HG02763 (cell line): ENCODE data around the gene YIF1B.
"Not testable (repeated sequence)": the region's sequence is repeated elsewhere in the genome, so short reads cannot be mapped to it uniquely, and the experiment has no call there.

ENCODE experiments used
- ATAC-seq: cut with Tn5 transposase; IDR thresholded peaks from one replicate; pipeline ENCODE4 v1.9.1; 2021; ENCODE audit warnings: mild to moderate bottlenecking, moderate library complexity; ENCODE audit not compliant: unreplicated experiment

YIF1B gene

DNA sequence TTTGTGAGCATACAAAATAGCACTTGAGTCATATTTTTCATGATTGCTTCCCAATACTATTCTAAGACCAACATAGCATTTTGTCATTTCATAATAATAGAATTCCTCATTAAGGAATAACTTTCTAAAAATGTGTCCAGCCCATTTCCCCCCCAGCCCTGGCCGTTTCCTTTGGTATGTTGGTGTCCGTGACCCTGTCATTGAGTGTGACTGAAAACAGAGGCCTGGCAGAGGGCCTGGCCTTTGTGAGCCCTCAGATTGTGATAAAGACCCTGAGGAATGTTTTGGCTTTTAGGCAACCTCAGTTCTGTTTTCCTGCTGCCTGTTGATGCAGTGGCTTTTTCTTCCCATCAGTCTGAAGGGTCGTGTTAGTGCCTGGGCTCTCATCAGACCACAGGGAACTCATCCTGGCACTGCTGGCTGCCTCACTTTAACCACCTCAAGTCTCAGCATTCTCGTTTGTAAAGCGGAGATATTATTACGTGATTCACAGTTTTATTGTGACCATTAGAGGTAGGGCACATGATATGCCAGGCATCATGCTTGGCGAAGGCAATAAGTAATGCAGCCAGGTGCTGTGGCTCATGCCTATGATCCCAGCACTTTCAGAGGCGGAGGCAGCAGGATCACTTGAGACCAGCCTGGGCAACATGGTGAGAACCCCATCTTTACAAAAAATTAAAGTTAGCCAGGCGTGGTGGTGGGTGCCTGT is 37.6 kb downstream of the YIF1B start:
- ATAC-seq, result no peak

DNA sequence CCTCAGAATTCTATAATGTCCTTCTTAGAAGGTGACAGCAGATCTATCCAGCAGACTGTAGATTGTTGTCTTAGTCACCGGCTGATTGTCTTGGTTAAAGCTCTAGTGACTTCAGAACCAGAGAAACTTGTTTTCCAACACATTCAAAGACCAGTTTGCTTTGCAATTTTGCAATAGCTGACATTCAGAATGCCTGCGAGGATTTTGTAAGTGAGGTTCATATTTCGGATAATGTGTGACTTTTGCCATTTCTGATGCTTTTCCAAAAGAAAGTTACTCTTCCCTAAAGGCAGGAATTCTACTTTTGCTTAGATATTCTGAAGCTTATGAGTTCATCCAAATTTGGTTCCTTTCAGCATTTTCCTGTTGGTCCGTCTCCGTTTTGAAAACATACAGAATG is 38.2 kb downstream of the YIF1B start:
- no peak for ATAC-seq

- ATAC-seq, result no peak
These were observed 38.7 kb downstream of the YIF1B start for GRCh38 chr19:38276942-38277517.

DNA sequence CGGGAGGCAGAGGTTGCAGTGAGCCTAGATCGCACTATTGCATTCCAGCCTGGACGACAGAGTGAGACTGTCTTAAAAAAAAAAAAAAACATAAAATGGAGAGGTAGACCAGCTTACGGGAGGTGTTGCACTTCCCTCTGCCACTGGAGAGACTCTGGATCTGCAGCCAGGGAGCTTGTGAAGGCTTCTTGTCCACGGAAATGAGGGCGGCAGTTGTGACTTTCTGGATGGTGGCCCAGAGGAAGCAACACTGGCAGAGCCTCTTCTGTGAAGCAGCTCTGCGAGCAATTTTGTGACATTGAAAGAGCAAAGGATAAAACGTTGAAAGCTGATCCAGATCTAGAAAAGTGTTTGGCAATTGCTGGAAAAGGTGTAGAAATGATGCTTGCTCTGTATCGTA is 41.0 kb downstream of the YIF1B start:
- ATAC-seq, result no peak

DNA sequence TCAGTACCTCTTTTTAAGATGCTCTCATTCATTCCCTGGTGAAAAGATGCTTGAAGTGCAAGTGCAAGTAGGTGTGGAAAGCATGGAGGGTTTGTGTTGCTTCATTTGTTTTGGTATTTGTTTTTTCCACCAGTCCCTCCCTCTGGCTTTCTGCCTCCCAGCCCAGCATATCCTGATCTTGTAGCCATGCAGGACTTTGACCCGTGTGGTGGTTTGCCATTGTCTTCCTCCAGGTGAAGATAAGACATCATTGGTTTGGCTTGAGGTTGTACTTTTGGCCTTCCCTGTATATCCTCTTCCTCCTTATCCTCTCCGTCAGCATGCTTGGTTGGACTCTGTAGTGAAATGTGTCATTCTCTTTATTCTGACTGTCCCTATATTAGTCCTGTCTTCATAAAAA is 42.2 kb downstream of the YIF1B start:
- ATAC-seq, result no peak

DNA sequence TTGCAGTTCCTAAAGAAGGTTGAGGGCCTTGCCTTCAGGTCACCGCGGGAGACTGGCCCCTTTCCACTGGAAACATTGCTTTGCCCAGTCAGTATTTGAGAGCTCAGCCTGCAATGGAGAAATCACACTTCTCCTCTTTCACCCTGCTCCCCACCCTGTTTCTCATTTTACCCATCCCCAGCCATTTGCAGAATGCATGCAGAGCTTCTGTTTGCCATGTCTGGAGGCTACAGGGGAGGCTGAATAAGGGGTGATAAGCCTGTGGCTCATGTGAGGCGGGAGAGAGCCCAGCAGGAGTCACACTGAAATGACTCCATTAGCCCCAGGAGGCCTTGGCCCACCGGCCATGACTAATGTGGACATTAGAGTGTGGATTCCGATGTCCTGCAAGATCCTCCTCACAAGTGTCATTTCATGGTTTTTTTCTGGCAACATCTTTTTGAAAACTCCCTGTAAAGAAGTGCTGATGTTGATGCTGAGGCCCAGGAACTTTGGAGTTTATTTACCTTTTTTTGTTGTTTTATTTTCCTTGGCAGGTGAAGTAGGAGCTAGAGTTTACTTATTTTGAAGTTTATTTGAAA is 45.1 kb downstream of the YIF1B start:
- no peak for ATAC-seq

DNA sequence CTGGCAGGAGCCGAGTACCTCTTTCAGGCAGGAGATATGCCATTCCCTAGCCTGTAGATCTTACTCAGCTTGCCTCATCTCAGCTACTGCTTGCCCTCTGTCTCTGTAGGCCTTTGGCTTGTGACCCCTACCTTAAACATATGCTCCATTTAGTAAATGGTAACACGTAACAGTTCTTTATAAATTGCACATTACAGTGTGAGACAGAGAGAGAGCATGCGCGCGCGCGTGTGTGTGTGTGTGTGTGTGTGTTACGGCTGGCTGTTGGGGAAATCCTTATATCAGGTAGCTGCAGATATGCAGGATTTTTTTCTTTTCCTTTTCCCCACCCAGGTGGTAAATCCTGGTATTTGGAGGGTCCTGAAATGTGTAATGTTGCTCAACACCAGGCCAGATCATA is 47.2 kb downstream of the YIF1B start:
- no peak for ATAC-seq

DNA sequence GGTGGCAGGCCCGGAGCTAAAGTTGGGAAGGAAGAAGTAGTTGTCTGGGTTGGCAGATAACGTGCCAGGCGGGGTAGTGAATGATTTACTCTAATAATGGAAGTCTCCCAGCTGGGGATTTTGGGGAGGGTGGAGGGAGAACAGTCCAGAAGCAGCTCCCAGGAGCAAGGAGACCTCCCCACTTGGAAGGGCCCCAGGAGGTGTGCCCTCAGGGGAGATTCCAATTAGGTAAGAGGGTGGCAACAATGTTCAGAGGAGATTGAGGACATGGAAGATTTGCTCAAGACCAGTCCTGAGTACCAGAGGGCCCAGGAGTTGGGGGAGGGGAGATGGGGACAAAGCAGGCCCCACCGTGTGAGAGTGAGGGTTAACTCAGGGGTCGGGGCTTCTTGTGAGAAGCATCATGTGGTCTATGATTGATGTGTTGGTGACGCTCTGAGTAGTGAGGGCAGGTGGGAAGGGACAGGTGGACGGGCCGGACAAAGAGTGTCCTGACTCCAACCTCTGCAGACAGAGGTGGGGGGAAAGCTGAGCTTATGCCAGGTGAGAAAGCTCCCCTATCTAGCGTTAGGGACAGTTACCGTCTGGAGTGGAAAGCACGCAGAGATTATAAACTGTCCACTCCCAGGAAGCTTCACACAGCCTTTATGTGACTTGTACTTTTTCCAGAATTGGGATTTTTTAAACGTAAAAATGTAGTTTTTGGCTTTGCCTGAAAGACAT is 47.8 kb downstream of the YIF1B start:
- ATAC-seq, result no peak

DNA sequence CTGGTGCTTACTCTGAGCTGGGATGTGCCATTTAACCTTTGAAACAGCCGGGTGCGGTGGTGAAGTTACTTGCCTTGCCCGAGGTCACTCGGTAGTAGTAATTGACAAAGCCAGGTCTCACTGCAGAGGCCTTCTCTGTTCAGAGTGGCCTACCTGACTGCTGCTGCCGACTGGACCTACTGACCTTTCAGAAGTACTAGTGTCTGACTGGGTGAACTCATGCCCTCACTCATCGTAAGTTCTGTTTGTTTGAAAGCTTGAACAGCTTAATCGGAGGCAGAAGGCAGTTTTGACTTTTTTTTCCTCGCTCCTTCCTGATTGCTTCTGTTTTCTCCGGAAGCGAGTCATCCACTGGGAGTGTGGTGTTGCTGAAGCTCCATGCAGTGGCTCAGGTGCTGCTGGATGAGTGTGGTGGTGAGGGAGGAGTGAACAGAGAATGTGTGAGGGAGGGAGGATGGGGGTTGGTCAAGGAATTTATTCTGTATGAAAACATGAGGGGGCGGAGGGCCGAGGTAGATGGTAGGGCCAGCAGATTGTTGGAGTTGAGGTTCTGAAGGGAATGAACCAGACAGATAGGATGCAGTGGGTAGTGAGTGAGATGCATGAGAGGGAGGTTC is 48.7 kb downstream of the YIF1B start:
- ATAC-seq, result no peak

- no peak for ATAC-seq
These were observed 49.8 kb downstream of the YIF1B start for GRCh38 chr19:38265921-38266429.

DNA sequence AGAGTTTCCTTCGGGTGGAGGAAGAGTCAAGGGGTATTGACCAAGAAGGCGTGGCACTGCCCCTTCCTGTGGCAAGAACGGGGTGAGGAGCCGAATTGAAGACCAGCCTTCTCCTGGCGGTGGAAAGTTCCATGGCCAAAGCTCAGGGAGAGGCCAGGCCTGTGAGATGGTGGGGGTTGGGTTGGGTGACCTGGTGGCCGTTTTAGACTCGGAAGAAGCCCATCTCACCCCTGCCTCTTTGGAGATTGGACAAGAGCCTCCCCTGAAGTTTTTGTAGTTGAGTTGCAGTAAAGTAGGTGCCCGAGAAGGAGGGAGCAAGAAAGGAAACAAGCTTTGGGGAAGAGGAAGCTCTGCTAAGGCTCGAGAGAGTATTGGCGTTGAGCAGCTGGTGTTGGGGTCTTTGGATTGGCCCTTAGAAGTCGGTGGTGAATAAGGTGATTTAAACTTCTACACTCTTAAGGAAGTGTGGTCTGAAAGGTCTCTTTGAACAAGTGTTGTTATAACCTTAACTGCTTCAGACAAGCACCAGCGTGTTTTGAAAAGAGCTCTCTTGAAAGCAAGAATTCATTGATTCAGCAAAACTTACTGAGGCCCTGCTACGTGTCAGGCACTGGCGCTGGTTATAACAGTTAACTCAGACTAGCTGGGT is 50.4 kb downstream of the YIF1B start:
- no peak for ATAC-seq

- ATAC-seq, result no peak
These were observed 51.1 kb downstream of the YIF1B start, which contains the start of gene SPINT2 for GRCh38 chr19:38264486-38265212. TSS of gene SPINT2 (plus strand) at chr19:38264573. CDS start at chr19:38264893, 320 bp downstream.

- ATAC-seq, result no peak
These were observed 51.9 kb downstream of the YIF1B start for GRCh38 chr19:38263689-38264485.

DNA sequence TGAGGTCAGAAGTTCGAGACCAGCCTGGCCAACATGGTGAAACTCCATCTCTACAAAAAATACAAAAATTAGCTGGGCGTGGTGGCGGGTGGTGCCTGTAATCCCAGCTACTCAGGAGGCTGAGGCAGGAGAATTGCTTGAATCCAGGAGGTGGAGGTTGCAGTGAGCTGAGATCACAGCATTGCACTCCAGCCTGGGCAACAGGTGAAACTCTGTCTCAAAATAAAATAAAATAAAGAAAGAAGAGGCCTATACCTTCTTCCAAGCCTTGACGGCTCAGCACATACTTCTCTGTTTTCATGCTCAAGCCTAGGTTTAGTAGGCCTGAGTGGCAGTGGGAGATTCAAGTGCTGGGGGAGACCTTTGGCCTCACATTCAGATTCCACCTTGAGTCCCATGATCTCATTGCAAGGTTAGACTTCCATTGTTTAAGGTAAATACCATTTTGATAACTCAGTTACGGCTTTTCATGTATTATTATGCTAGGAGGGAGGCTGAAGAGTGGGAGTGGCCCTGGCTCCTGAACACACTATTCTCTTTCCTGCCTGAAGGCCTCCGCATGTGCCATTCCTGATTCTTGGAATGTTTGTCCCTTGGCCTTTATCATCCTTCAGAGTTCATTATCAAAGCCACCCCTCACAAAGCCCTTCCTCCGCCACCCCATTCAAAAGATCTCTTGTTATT is 53.0 kb downstream of the YIF1B start:
- no peak for ATAC-seq

- not testable (repeated sequence) for ATAC-seq
These were observed 53.8 kb downstream of the YIF1B start for GRCh38 chr19:38261942-38262341.

DNA sequence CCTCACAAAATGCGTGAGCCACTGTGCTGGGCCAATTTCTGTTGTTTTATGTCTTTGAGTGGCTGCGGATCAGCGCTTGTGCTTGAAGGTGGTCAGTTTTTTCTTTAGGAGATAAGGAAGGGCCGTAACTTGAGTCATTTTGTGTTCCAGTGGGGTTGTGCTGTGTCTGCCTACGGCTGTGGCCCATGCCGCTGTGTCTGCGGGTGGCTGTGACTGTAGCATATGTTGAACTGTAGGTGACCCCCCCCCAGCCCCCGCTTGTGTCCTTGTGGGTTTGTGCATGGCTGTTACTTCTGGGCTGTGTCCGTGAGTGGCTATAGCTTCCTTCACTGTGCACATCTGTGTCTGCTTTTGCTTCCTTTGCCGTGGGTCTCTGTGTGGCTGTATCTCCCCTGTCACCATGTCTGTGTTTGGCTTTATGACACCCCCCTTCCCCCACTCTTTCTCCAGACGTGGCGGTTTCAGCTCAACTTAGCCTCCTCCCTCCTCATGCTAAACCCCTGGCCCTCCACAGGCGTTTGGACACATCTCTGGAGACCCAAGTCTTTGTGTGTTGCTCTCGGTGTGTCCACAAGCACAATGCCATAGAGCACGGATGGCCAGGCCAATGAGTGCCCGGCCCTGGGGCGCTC is 60.2 kb downstream of the YIF1B start:
- no peak for ATAC-seq

- ATAC-seq, result no peak
These were observed 62.0 kb downstream of the YIF1B start for GRCh38 chr19:38253788-38254187.
